PC-3 (cell line): ENCODE data around the gene HOXC10. TPM values are rescaled to one million over a fixed set of nuclear protein-coding genes. Genes with fewer than 3 reads are reported as not detected.

Experiments
- ATAC-seq: fragments of 200-7000 bp; cut with Tn5 transposase; 2 replicates; pipeline ENCODE4 v1.9.1; 2020; ENCODE audit warnings: mild to moderate bottlenecking, moderate library complexity
- BruUV-seq: library from RNA; stranded (reverse); fragments of 400-500 nt; replicated peaks from 2 replicates; lab custom pipeline; 2021; lab: Mats Ljungman, UMichigan
- CTCF ChIA-PET: fragments of 300-600 bp; sonication (Branson Sonifier 250); formaldehyde crosslinking; loops from one replicate; lab custom pipeline; 2022; ENCODE audit warnings: antibody characterized with exemption; lab: Charles Lee
- POLR2A ChIA-PET: fragments of 300-600 bp; sonication (Branson Sonifier 250); formaldehyde crosslinking; loops from one replicate; lab custom pipeline; 2022; ENCODE audit warnings: antibody characterized with exemption; ENCODE audit not compliant: unreplicated experiment; lab: Charles Lee
- DNase-seq: peaks from one replicate; pipeline ENCODE4 v3.0.0-alpha.2; 2015
- H2AFZ ChIP-seq: fragments of 300-600 bp; sonication (generic); 2 replicates; pipeline ENCODE4 v1.6.0; 2016; ENCODE audit warnings: antibody characterized with exemption, low read length
- H3F3A ChIP-seq: fragments of 300-600 bp; sonication (generic); one replicate; pipeline ENCODE4 v1.6.0; 2017; ENCODE audit warnings: antibody characterized with exemption, low read length, control low read depth, mild to moderate bottlenecking; ENCODE audit not compliant: unreplicated experiment
- H3K27ac ChIP-seq: fragments of 300-600 bp; sonication (generic); 2 replicates; pipeline ENCODE4 v1.5.1; 2016; ENCODE audit warnings: mild to moderate bottlenecking, low read length
- H3K27me3 ChIP-seq: fragments of 300-600 bp; sonication (generic); 2 replicates; pipeline ENCODE4 v1.6.1; 2016; ENCODE audit warnings: low read length, mixed read lengths
- H3K36me3 ChIP-seq: fragments of 300-600 bp; sonication (generic); 2 replicates; pipeline ENCODE4 v1.6.1; 2016; ENCODE audit warnings: low read depth, mixed run types, low read length, mixed read lengths
- H3K4me1 ChIP-seq: fragments of 300-600 bp; sonication (generic); 2 replicates; pipeline ENCODE4 v1.5.1; 2016; ENCODE audit warnings: low read length; ENCODE audit not compliant: insufficient read depth
- H3K4me2 ChIP-seq: fragments of 300-600 bp; sonication (generic); 2 replicates; pipeline ENCODE4 v1.6.0; 2016; ENCODE audit warnings: low read length
- H3K4me3 ChIP-seq: fragments of 300-600 bp; sonication (generic); 2 replicates; pipeline ENCODE4 v1.5.1; 2016; ENCODE audit warnings: mild to moderate bottlenecking, low read length, mixed read lengths
- H3K79me2 ChIP-seq: fragments of 300-600 bp; sonication (generic); 2 replicates; pipeline ENCODE4 v1.6.1; 2017; ENCODE audit warnings: low read length, mixed read lengths
- H3K9ac ChIP-seq: fragments of 300-600 bp; sonication (generic); 2 replicates; pipeline ENCODE4 v1.6.0; 2016; ENCODE audit warnings: mild to moderate bottlenecking, low read length
- H3K9me2 ChIP-seq: fragments of 300-600 bp; sonication (generic); replicated peaks from 2 replicates; pipeline ENCODE4 v1.6.1; 2016; ENCODE audit warnings: mixed run types, low read length, mixed read lengths
- H3K9me3 ChIP-seq: fragments of 300-600 bp; sonication (generic); 2 replicates; pipeline ENCODE4 v1.6.1; 2016; ENCODE audit warnings: low read length, mixed read lengths
- H4K20me1 ChIP-seq: fragments of 300-600 bp; sonication (generic); 2 replicates; pipeline ENCODE4 v1.6.1; 2016; ENCODE audit warnings: low read length, mixed read lengths
- EZH2 ChIP-seq: fragments of 300-600 bp; sonication (generic); IDR thresholded peaks from one replicate; pipeline ENCODE4 v1.6.1; 2017; ENCODE audit warnings: antibody characterized with exemption, mild to moderate bottlenecking, low read length; ENCODE audit not compliant: unreplicated experiment
- EZH2phosphoT487 ChIP-seq: fragments of 300-600 bp; sonication (generic); IDR thresholded peaks from 2 replicates; pipeline ENCODE4 v1.6.1; 2018; ENCODE audit warnings: mild to moderate bottlenecking, antibody characterized with exemption, low read length, borderline replicate concordance
- intact Hi-C: fragments of 100-400 bp; cut with micrococcal nuclease; formaldehyde crosslinking; loops from 2 replicates; pipeline ENCODE4 v1.9.0; 2023
- total RNA-seq: library from RNA; depleted of rRNA; stranded (reverse); fragments of >200 nt; gene quantifications from 2 replicates; pipeline ENCODE4 v1.2.3, GENCODE V29; 2014
- TF ChIP-seq, protein P1 (sequence below): fragments of 300-600 bp; sonication (generic); conservative IDR thresholded peaks from 2 replicates; pipeline ENCODE4 v1.5.1; 2017; ENCODE audit warnings: antibody characterized with exemption, low read depth, mild to moderate bottlenecking, low read length

Gene HOXC10
- total RNA-seq, 1 experiment from 2014 or later, result 0.69 TPM

DNA sequence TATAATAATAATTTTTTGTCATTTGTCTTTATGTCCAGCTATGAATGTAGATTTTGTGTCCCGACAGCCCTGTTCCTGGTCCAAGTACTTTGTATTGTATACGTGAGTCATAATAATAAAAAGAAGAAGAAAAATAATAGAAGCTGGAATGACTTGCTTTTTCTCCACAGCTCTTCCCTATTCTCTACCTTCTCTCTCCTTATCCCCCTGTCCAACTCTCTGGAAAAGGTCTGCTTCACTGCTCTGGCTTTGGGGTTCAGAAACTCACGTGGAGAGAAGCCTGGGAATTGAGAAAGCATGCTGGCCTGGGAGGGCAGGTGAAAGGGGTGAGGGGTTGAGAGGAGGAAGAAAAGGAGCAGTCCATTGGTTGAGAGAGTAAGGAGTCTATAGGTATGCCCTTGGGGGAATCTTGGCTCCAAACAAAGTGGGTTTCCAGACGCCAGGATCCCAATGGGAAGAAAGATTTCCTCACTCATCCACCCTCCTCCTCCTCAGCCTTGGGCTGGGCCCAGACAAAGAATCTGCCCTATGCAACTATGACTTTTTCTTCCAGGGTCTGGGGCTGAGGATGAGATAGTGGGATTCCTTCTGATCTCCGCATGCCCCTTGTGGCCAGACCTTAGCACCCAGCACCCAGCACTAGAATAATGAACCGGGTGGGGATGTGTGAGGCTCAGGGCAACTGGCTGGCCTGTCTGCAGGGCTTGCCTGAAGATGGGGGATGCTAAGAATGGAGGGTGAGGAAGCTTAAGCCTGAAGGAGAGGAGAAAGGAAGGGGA, 27.9 kb downstream of the HOXC10 start:
- peak; percentile 5; the same call in 1 of the 2 replicates for ATAC-seq

DNA sequence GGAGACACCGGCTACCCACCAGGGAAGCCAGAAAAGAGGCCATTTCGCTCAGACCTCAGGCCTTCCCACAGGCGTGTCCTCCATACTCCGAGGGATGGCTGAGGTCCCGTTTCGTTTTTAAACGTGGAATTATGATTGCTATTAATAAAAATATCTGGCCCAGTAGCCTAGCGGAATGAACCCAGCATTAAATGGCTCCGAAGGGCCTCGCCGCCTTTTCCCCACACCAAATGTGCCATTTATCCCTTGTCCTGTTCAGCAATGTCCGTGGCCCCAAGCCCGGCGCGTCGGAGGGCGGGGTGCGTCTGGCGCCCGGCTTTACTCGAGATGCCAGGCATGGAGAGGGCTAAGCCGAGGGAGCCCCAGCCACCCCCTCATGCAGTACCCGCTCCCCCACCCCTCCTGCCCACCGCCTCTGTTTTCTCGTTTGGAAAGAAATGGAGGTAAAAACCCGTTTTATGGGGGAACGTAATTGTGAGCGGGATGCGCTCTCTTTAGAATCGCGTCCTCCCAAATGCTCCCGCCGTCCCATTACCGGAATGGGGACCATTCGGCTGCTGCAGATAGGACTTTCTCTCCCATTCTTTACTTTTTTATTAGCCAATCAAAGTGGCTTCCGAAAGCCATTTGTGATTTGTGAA, 29.6 kb downstream of the HOXC10 start:
- CTCF ChIA-PET, result no interaction called here
- POLR2A ChIA-PET, result no interaction called here
- no peak overlapping the region for H3K4me2 ChIP-seq
- no peak for TF ChIP-seq EZH2phosphoT487
- TF ChIP-seq, protein P1, sequence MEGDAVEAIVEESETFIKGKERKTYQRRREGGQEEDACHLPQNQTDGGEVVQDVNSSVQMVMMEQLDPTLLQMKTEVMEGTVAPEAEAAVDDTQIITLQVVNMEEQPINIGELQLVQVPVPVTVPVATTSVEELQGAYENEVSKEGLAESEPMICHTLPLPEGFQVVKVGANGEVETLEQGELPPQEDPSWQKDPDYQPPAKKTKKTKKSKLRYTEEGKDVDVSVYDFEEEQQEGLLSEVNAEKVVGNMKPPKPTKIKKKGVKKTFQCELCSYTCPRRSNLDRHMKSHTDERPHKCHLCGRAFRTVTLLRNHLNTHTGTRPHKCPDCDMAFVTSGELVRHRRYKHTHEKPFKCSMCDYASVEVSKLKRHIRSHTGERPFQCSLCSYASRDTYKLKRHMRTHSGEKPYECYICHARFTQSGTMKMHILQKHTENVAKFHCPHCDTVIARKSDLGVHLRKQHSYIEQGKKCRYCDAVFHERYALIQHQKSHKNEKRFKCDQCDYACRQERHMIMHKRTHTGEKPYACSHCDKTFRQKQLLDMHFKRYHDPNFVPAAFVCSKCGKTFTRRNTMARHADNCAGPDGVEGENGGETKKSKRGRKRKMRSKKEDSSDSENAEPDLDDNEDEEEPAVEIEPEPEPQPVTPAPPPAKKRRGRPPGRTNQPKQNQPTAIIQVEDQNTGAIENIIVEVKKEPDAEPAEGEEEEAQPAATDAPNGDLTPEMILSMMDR, result no peak
- no peak for TF ChIP-seq EZH2
- no TSS peak for BruUV-seq
- no peak overlapping the region for H3K4me3 ChIP-seq
- H2AFZ ChIP-seq, result no peak overlapping the region
- ATAC-seq (no peak), DNase-seq (no peak)
- H3K4me1 ChIP-seq, result peaks cover 50% of the 10 kb centered on the region
- intact Hi-C loops, result no loop called here
- no peaks in the 10 kb centered on the region for H3K27me3 ChIP-seq
- H3K79me2 ChIP-seq, result peaks cover 44% of the 10 kb centered on the region
- H4K20me1 ChIP-seq, result no peaks in the 10 kb centered on the region
- H3K9me3 ChIP-seq, result no peaks in the 10 kb centered on the region
- H3K27ac ChIP-seq, result no peak overlapping the region
- H3K9me2 ChIP-seq, result no peaks in the 10 kb centered on the region
- H3K9ac ChIP-seq, result no peak overlapping the region
- H3K36me3 ChIP-seq, result no peaks in the 10 kb centered on the region
- H3F3A ChIP-seq, result no peaks in the 10 kb centered on the region

More for the DNA sequence above, 27.9 kb downstream of the HOXC10 start:
- CTCF ChIA-PET, result interaction anchor here (0.5 to 1.0 kb wide), 3 partner anchors 28 to 188 kb away, joined by 3 to 8 read pairs (median 4); partner anchors contain the start of gene HOXC10
- Histone ChIP-seq H3K27me3 (no peaks in the 10 kb centered on the region), H3K9ac (no peak overlapping the region), H3K36me3 (no peaks in the 10 kb centered on the region), H3K9me3 (no peaks in the 10 kb centered on the region), H2AFZ (no peak overlapping the region), H4K20me1 (no peaks in the 10 kb centered on the region), H3K4me2 (peak overlapping the region; percentile 16; the same call in 1 of the 2 replicates), H3K4me1 (peaks cover 49% of the 10 kb centered on the region), H3K27ac (0 out of 2 replicates have a peak overlapping the region, but pooled peaks have one; percentile 10), H3K9me2 (no peaks in the 10 kb centered on the region), H3K4me3 (no peak overlapping the region), H3F3A (no peaks in the 10 kb centered on the region), H3K79me2 (peaks cover 33% of the 10 kb centered on the region)
- DNase-seq, result peak; percentile 33
- BruUV-seq, result no TSS peak
- intact Hi-C loops, result no loop called here
- POLR2A ChIA-PET, result interaction anchor here (0.6 kb wide), 2 partner anchors 14 to 15 kb away, joined by 4 to 7 read pairs; partner anchors contain the start of gene HOXC6
- TF ChIP-seq EZH2phosphoT487 (no peak), EZH2 (no peak)
- TF ChIP-seq, protein P1, result no peak
